PC-9 (cell line): ENCODE results near the gene RER1. TPM values are rescaled to one million over a fixed set of nuclear protein-coding genes. Genes with fewer than 3 reads are reported as not detected.

ENCODE experiments used
- BruUV-seq: library from RNA; stranded (reverse); fragments of 400-500 nt; replicated peaks from 2 replicates; lab custom pipeline; 2021; lab: Mats Ljungman, UMichigan
- CTCF ChIA-PET: fragments of 300-600 bp; sonication (Branson Sonifier 250); formaldehyde crosslinking; loops from one replicate; lab custom pipeline; 2022; ENCODE audit warnings: antibody characterized with exemption; lab: Charles Lee
- POLR2A ChIA-PET: fragments of 300-600 bp; sonication (Branson Sonifier 250); formaldehyde crosslinking; loops from one replicate; lab custom pipeline; 2022; ENCODE audit warnings: antibody characterized with exemption; ENCODE audit not compliant: unreplicated experiment; lab: Charles Lee
- DNase-seq, 2 experiments: peaks; one replicate each; pipeline versions ENCODE4 v3.0.0 to v3.0.0-alpha.2; 2015 to 2022; ENCODE audit warnings: mixed read lengths in 1 of 2
- H2AFZ ChIP-seq: fragments of 200-600 bp; sonication (generic); 2 replicates; pipeline ENCODE4 v1.8.1; 2017; ENCODE audit warnings: antibody characterized with exemption
- H3F3A ChIP-seq: fragments of 200-600 bp; sonication (generic); 2 replicates; pipeline ENCODE4 v1.8.1; 2017; ENCODE audit warnings: antibody characterized with exemption, mild to moderate bottlenecking, low read depth; ENCODE audit not compliant: insufficient read depth
- H3K27ac ChIP-seq: fragments of 200-600 bp; sonication (generic); 2 replicates; pipeline ENCODE4 v1.6.1; 2016; ENCODE audit warnings: mixed run types
- H3K27me3 ChIP-seq: fragments of 200-600 bp; sonication (generic); 2 replicates; pipeline ENCODE4 v1.6.1; 2016; ENCODE audit warnings: low read depth, mixed run types; ENCODE audit not compliant: insufficient read depth
- H3K36me3 ChIP-seq: fragments of 200-600 bp; sonication (generic); 2 replicates; pipeline ENCODE4 v1.6.1; 2016; ENCODE audit warnings: low read depth, mixed run types
- H3K4me1 ChIP-seq: fragments of 200-600 bp; sonication (generic); replicated peaks from 2 replicates; pipeline ENCODE4 v1.6.1; 2016; ENCODE audit warnings: mixed run types; ENCODE audit not compliant: insufficient read depth
- H3K4me2 ChIP-seq: fragments of 200-600 bp; sonication (generic); 2 replicates; pipeline ENCODE4 v1.6.1; 2017; ENCODE audit warnings: mixed run types
- H3K4me3 ChIP-seq: fragments of 200-600 bp; sonication (generic); 2 replicates; pipeline ENCODE4 v1.6.1; 2016; ENCODE audit warnings: mixed run types
- H3K79me2 ChIP-seq: fragments of 200-600 bp; sonication (generic); 2 replicates; pipeline ENCODE4 v1.6.1; 2017; ENCODE audit warnings: low read depth, mixed run types
- H3K9me2 ChIP-seq: fragments of 200-600 bp; sonication (generic); 2 replicates; pipeline ENCODE4 v1.8.1; 2017; ENCODE audit warnings: mild to moderate bottlenecking; ENCODE audit not compliant: insufficient read depth
- H3K9me3 ChIP-seq: fragments of 200-600 bp; sonication (generic); 2 replicates; pipeline ENCODE4 v1.8.1; 2016; ENCODE audit warnings: low read depth; ENCODE audit not compliant: insufficient read depth
- H4K20me1 ChIP-seq: fragments of 200-600 bp; sonication (generic); 2 replicates; pipeline ENCODE4 v1.8.1; 2017; ENCODE audit not compliant: insufficient read depth
- CTCF ChIP-seq: fragments of 200-600 bp; sonication (generic); conservative IDR thresholded peaks from 2 replicates; pipeline ENCODE4 v1.6.1; 2017; ENCODE audit warnings: mixed run types, antibody characterized with exemption, mild to moderate bottlenecking, moderate library complexity
- EZH2 ChIP-seq: fragments of 200-600 bp; sonication (generic); IDR thresholded peaks from 2 replicates; pipeline ENCODE4 v1.8.0; 2017; ENCODE audit warnings: antibody characterized with exemption, low read depth
- intact Hi-C: fragments of 100-400 bp; cut with micrococcal nuclease; formaldehyde crosslinking; loops from one replicate; pipeline ENCODE4 v1.10.0; 2022; ENCODE audit not compliant: unreplicated experiment
- total RNA-seq: library from RNA; stranded (reverse); gene quantifications from 2 replicates; pipeline ENCODE4 v1.2.3, GENCODE V29; 2021

The RER1 gene
- total RNA-seq, 1 experiment from 2014 or later = 131 TPM

GRCh38 chr1:2351723-2352122 lies 39.9 kb upstream of the RER1 start:
- ChIA-PET POLR2A (no interaction called here), CTCF (no interaction called here)
- H3F3A ChIP-seq = peaks cover 8% of the 10 kb centered on the region; the same call in 1 of the 2 replicates
- no peaks in the 10 kb centered on the region for H4K20me1 ChIP-seq
- H2AFZ ChIP-seq = no peak overlapping the region
- H3K27ac ChIP-seq = no peak overlapping the region
- DNase-seq = no peak
- no peaks in the 10 kb centered on the region for H3K27me3 ChIP-seq
- H3K4me3 ChIP-seq = no peak overlapping the region
- intact Hi-C loops = no loop called here
- no peaks in the 10 kb centered on the region for H3K4me1 ChIP-seq
- no TSS peak for BruUV-seq
- TF ChIP-seq EZH2 (no peak), CTCF (no peak)
- H3K9me3 ChIP-seq = no peaks in the 10 kb centered on the region
- H3K79me2 ChIP-seq = no peaks in the 10 kb centered on the region
- H3K36me3 ChIP-seq = no peaks in the 10 kb centered on the region
- H3K4me2 ChIP-seq = no peak overlapping the region
- no peaks in the 10 kb centered on the region for H3K9me2 ChIP-seq

GRCh38 chr1:2352341-2352896 lies 39.2 kb upstream of the RER1 start:
- no peak overlapping the region for H2AFZ ChIP-seq
- no peaks in the 10 kb centered on the region for H3K36me3 ChIP-seq
- intact Hi-C loops = no loop called here
- H3K9me2 ChIP-seq = no peaks in the 10 kb centered on the region
- no peaks in the 10 kb centered on the region for H3K9me3 ChIP-seq
- no peaks in the 10 kb centered on the region for H4K20me1 ChIP-seq
- H3K4me3 ChIP-seq = no peak overlapping the region
- CTCF ChIA-PET = no interaction called here
- no peak overlapping the region for H3K27ac ChIP-seq
- no TSS peak for BruUV-seq
- no peaks in the 10 kb centered on the region for H3K27me3 ChIP-seq
- peaks cover 8% of the 10 kb centered on the region; the same call in 1 of the 2 replicates for H3F3A ChIP-seq
- no peak overlapping the region for H3K4me2 ChIP-seq
- TF ChIP-seq CTCF (no peak), EZH2 (no peak)
- POLR2A ChIA-PET = no interaction called here
- no peaks in the 10 kb centered on the region for H3K4me1 ChIP-seq
- H3K79me2 ChIP-seq = no peaks in the 10 kb centered on the region
- DNase-seq = no peak

- intact Hi-C loops = no loop called here
- ChIA-PET CTCF (no interaction called here), POLR2A (no interaction called here)
- Histone ChIP-seq H3K9me3 (no peaks in the 10 kb centered on the region), H3K9me2 (no peaks in the 10 kb centered on the region), H3K4me1 (no peaks in the 10 kb centered on the region), H3K27ac (no peak overlapping the region), H3K27me3 (no peaks in the 10 kb centered on the region), H3F3A (peaks cover 8% of the 10 kb centered on the region; the same call in 1 of the 2 replicates), H3K4me3 (no peak overlapping the region), H3K36me3 (no peaks in the 10 kb centered on the region), H2AFZ (no peak overlapping the region), H3K79me2 (no peaks in the 10 kb centered on the region), H4K20me1 (no peaks in the 10 kb centered on the region), H3K4me2 (no peak overlapping the region)
- TF ChIP-seq CTCF (no peak), EZH2 (no peak)
- DNase-seq = no peak
- BruUV-seq = no TSS peak
These were observed 38.6 kb upstream of the RER1 start for GRCh38 chr1:2352897-2353550.
